GM19193 (cell line): ENCODE data around the gene ECPAS.

Experiments used
- POLR2A ChIP-seq: IDR thresholded peaks from 4 replicates; pipeline ENCODE4 v1.6.1; 2011; ENCODE audit not compliant: insufficient read depth, insufficient read length; ENCODE audit errors: extremely low read depth

Gene ECPAS

DNA sequence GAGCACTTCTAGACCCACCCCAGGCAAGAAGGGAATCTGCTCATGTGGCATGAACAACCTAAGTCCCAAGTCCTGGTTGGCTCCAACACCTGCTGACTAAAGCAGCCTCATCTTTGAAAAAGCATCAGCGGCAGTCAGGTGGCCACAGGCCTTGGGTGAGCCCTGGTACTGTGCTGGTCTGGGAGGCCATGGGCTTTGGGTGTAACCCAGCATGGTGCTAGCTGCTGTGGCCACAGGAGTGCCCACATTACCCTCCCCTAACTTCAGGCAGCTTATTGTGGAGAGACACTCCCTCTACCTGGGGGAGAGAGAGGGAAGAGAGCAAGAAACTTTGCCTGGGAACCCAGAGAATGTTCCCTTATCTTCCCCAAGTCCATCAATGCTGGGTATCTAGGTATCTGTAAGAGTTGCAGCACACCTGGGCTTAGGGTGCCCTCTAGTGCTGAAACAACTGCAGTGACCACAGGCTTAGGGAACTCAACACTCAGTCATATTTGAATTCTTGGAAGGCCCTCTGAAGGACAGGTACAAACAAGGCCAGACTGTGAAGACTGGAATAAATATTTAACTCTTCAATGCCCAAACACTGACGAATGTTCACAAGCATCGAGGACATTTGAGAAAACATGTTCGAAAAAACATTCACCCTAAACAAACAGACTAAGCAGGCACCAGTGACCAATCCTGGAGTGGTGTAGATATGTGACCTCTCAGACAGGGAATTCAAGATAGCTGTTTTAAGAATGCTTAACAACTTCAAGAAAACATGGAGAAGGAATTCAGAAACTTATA is 84.2 kb downstream of the ECPAS start:
- TF ChIP-seq POLR2A = no peak

DNA sequence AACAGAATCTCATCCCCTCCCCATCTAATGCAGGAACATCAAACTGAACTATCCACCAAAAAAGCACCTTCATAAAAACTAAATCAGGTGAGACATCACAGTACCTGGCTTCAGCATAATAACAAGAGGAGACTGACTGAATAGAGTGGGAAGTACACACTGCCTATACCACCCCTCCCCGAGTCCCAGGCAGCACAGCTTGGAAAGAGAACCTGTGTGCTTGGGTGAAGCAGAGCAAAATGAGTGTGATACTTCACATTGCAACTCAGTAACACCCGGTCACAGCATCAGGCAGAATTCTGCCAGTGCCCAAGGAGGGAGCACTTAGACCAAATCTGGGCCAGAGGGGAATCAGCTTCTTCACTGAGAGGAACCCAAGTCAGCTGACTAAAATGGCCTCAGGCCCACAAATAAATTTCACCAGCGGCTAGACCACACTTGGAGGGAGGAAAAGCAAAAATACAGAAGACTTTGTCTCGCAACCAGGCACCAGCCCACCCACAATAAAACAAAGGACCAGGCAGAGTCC is 84.9 kb downstream of the ECPAS start:
- no peak for TF ChIP-seq POLR2A

- TF ChIP-seq POLR2A = no peak
Observed at GRCh38 chr9:111393971-111394370, 90.2 kb downstream of the ECPAS start.

DNA sequence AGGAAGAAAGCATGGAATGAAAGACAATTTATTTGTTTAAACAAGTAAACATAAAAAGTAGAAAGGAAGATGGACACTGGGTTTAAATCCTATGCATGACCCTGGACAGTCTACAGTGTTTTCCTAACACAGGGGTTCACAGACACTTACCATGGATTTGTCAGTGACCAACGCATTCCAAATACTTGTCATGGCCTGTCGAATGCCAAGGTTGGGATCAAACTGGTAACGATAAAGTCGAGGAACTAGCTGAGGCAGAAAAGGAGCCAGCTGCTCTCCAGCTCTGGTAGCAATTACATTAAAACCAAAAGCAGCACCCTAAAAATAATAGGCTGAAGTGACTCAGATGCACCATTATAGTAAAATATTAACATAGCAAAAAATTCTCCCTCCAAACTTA is 94.8 kb downstream of the ECPAS start:
- no peak for TF ChIP-seq POLR2A

- TF ChIP-seq POLR2A = no peak
Observed at GRCh38 chr9:111386386-111386785, 97.8 kb downstream of the ECPAS start.

DNA sequence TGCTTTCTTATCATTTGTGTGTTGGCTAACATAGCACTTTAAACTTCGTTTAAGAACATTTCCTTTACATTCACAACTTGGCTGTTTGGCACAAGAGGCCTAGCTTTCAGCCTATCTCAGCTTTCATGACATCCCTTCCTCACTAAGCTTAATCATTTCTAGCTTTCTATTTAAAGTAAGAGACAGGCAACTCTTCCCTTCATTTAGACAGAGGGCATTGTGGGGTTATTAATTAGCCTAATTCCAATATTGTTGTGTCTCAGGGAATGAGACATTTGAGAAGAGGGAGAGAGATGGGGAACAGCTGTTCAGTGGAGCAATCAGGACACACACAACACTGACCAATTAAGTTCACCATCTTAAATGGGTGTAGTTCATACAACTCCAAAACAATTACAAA is 103.2 kb downstream of the ECPAS start:
- TF ChIP-seq POLR2A = no peak

GRCh38 chr9:111375817-111376564 is 108.2 kb downstream of the ECPAS start:
- TF ChIP-seq POLR2A = no peak

GRCh38 chr9:111375062-111375461 is 109.1 kb downstream of the ECPAS start:
- TF ChIP-seq POLR2A = no peak

DNA sequence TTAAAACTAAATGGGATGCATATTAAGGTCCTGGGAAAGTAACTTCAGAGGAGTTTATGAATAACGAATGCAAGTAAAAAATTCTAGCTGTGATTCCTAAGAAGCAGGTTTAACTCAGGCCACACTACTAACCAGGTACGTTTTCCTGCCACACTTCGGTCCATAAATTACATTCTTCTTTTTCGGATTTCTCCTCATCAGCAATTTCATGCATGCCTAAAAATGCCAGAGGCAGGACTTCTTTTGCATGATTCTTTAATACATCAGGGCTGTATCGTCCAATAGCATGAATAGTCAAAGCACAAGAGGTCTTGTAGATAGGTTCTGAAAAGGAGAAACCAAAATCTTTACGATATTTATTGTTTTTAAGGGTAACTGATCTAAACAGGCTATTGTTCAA is 111.9 kb downstream of the ECPAS start:
- no peak for TF ChIP-seq POLR2A

GRCh38 chr9:111366978-111367377 is 117.2 kb downstream of the ECPAS start:
- TF ChIP-seq POLR2A = no peak

DNA sequence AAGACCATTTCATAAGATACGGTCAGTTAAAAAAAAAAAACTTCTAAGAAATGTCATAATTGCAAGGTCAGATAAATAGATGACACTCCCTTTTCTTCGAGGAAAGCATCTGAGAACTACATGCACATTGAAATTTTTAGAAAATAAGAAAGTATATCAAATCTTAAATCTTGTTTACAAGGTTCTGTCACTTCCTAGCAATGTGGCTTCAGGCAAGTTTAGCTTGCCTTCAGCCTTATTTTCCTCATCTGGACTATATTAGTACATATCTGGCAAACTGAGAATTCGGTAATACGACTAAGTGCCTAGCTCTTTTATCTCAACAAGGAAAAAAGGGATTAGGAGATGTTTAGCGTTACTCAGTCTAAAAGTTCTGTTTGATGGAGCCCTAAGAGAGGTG is 121.7 kb downstream of the ECPAS start:
- no peak for TF ChIP-seq POLR2A

DNA sequence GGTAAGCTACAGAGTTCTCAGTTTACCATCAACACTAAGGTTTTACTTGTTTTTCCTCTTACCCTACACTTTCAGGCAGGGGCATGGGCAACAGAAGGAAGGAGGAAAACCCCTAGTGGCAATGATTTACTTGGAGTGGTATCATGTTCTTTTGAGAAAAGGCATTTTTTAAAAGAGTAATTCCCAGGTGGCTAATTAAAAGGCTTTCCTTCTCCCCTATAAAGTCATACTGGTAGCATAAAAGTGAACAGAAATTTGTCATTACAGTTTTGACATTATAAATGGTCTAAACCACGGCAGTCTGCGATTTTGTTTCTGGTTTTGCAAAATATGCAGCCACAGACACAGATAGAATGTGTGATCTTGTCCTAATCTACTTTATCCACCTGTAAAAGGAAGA is 123.3 kb downstream of the ECPAS start:
- no peak for TF ChIP-seq POLR2A

- TF ChIP-seq POLR2A = no peak
Observed at GRCh38 chr9:111356481-111357244, 127.5 kb downstream of the ECPAS start.

DNA sequence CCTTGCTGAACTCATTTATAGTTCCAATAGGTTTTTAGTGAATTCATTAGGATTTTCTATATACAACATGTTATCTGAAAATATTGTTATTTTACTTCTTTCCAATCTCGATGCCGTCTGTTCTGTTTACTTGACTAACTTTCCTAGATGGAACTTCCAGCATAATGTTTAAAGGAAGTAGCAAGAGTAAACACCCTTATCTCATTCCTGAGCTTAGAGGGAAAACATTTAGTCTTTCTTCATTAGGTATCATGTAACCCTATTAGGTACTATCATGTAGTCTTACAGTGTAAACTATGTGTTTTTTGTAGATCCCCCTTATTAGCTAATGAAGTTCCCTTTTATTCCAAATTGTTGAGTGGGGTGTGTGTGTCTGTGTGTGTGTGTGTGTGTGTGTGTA is 131.6 kb downstream of the ECPAS start:
- no peak for TF ChIP-seq POLR2A

GRCh38 chr9:111350556-111350955 is 133.6 kb downstream of the ECPAS start:
- no peak for TF ChIP-seq POLR2A
